OCI-M2 (cell line): ENCODE results near the gene MINDY1.
A peak's percentile ranks its signal among the peaks of the same experiment; 100 is the strongest.

ENCODE experiments used
- DNase-seq: peaks from one replicate; lab custom pipeline; 2025; ENCODE audit not compliant: unreplicated experiment; lab: John Stamatoyannopoulos, UW

MINDY1 gene

DNA sequence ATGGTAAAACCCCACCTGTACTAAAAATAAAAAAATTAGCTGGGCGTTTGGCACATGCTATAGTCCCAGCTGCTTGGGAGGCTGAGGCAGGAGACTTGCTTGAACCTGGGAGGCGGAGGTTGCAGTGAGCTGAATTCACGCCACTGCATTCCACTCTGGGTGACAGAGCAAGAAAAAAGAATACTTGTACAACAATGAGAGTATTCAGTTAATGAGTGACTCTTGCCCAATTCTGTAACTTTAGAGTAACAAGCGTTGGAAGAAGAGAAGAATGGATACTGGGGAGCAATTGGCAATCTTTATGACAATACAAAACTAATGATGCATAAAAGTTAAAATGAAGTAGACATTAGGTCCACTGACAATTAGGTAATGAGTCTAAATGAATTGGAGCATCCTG, 14.1 kb downstream of the MINDY1 start:
- no peak for DNase-seq

DNA sequence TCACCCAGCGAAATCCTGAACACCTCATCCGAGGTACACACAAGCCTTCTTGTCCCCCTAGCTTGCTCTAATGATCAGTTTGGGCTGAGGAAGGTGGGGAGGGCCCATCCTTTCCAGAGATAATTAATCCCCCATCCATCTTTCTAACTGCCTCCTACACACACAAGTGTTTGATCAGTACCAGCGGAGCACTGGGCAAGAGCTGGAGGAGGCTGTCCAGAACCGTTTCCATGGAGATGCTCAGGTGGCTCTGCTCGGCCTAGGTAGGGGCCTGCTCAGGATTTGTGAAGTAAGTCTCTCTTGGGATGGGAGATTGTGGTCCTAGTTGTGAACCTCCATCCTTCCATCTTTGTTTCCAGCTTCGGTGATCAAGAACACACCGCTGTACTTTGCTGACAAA, 18.8 kb downstream of the MINDY1 start:
- no peak for DNase-seq

DNA sequence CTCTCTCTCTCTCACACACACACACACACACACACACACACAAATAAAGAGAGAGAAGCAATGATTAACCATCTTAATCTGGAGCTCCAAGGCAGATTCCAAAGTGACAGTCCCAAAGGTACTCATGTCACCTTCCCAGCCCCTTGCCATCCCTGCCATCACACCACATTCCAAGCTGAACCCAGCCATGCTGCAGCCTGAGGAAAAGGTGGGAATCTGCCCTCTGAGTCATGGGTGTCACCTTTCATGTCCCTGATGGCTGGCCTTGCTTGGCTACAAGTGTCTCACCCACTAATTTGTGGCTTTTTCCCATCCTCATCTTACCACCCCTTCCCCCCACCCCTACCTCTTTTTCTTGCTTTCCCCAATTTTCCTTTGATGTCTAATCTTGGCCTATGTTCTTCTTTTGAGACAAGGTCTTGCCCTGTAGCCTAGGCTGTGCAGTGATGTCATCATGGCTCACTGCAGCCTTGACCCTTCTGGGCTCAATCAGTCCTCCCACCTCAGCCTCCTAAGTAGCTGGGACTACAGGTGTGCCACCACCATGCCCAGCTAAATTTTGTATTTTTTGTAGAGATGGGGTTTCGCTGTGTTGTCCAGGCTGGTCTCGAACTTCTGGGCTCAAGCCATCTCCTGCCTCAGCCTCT, 21.4 kb downstream of the MINDY1 start:
- DNase-seq, result no peak

DNA sequence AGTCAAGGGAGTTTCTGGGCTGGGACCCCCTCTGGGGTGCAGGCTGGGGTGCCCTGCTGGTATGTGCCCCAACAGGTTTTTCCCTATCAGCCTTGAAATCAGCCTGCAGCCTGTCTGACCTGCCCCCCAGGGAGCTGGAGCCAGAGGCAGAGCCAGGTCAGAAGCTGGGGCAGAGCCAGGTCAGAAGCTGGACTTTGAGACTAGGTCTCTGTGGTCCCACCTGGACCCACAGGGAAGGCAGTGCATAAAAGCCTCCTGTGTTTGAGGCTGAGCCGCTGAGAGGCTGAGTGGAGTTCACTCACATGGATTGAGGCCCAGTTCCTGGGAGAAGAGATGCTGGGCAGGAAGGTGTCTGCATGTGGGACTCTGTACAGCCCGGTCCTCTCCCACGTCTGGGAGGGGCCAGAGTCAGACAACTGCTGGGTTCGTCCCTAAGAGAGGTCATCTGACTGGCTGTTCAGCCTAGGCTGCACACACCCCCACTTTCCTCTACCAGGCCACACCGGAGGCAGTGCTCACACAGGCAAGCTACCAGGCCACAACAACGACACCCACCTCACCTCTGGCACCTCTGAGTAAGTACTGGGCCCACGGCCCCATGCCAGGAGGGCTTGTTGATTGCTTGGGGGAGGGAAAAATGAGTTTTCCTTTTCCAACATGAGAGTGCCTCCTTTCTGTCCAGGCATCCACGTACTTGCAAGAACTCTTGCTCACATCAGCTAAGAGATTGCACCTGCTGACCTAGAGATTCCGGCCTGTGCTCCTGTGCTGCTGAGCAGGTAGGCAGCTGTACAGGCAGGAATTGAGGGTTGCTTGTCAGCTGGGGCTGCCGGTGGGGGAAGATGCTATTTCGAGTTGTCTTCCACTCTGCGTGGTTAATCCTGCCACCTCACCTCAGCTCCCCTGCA, 24.6 kb downstream of the MINDY1 start, which contains the start of gene ANXA9:
Gene ANXA9 (plus strand): TSS at position 488 of the 908 bp plus-strand sequence. CDS start 814 bp downstream, outside the sequence.
- DNase-seq, result no peak

DNA sequence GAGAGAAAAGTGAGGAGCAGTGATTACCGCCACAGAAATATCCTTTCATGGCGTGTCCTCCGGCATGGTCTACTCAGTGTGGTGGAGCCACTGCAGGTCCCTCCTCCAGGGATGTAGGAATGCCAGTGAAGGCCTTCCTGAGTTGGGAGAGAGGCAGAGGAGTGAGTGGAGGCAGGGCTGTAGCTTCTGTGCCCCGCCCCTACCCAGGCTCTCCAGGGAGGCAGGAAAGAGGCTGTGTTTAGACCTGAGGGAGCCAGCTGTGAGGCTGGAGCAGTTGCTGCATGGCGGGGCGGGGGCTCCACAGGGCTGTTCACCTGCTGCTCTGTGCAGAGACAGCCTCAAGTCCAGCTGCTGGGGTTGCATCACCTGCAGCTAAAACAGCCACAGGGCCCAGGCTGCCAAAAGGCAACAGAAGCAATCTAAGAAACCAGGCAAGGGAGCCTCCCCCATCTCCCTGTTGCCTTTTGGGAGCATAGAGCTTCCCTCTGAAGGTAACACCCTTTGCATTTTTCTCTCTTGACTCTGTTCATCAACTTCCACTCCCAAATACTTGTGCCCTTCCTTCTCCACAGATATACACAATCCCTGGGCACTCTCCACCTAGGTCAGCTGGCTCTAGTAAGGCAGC, 25.4 kb downstream of the MINDY1 start:
- no peak for DNase-seq

DNA sequence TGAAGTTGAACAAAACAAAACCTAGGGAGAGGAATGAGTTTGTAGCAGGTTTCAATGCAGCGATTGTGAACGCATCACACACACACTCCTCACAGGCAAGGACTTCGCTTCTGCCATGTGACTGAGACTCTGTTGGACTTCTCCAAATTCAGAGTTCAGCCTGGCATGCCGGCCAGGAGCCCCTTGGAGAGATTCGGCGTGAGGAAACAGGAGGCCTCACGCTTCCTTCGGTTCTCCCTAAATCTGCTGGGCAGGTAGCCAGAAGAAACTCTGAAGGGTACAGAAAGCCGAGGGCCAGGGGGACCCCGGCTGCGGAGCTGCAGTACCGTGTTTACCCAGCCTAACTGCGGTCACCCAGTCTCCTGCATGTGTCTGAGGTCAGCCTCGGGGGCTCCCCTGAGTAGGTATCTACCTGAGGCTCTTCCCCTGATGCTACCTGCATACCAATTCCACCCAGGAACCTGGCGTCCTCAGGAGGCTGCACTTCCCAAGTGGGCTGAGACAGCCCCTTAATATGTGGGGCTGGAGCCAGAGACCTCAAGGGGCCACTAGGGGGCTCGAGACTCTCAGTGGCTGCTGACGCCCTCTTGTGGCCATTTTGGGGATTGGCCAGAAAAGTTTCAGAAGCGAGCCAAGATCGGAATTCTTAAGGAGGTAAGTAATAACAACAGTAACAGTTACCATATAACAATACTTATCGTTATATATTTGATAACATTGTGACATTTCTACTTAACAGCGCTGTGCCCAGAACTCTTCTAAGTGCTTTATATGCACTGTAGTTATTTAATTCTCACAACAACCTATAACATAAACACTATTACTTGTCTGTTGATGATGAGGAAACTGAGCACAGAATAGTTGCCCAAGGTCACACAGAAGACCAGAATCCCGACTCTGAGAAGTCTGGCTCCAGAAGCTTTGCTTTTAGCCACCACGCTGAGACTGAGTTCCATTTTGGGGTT, 27.3 kb downstream of the MINDY1 start:
- peak; percentile 59 for DNase-seq

DNA sequence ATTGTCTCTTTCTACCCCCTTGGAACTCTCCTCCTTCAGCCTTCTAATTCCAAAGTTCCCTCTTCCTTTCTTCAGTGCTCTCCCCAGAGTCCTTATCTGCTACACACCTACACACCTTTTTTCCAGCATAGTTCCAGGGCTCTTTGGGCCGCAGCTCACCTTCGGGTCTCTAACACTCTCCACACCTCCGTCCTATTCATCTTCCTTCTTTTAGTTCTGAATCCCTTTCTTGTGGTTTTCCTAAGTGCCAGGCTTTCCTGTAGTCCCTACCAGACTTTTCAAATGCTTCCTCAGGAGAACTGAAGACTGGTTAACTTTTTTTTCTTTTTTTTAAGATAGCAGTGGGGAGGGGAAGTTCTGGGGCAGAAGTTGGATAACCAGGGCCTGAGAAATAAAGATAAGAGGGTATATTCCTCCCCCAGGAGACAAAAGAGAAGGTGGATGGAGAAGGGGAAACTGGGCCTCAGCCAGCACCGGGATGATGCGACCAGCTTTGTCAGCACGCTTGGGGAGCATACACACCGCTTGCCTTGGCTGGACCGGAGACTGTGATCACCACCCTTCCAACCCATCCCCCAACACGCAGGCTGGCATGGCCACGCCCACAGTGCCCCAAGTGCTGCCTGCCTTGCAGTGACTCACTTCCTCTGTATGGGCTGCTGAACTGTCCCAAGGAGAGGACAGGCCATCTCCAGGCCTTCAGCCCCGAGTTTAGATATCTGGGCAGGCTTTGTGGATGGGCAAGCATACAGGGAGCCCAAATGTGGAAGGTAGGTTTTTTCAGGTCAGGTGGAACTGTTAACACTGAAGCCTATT, 29.6 kb downstream of the MINDY1 start:
- DNase-seq, result peak; percentile 86

DNA sequence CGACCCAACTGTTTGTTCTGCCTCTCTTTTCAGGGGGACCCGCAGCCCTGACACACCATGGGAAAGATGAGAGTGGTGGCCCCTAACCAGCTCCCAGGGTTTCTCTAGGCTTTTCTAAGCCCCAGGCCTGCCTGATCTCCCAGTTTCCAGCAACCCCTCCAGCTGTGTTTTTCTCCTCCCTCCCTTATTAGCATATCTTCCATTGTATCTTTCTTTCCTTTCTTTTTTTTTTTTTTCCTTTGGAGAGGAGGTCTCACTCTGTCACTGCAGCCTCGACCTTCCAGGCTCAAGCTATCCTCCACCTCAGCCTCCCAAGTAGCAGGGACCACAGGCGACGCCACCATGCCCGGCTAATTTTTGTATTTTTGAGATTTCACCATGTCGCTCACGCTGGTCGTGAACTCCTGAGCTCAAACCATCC, 30.3 kb downstream of the MINDY1 start:
- DNase-seq, result no peak

DNA sequence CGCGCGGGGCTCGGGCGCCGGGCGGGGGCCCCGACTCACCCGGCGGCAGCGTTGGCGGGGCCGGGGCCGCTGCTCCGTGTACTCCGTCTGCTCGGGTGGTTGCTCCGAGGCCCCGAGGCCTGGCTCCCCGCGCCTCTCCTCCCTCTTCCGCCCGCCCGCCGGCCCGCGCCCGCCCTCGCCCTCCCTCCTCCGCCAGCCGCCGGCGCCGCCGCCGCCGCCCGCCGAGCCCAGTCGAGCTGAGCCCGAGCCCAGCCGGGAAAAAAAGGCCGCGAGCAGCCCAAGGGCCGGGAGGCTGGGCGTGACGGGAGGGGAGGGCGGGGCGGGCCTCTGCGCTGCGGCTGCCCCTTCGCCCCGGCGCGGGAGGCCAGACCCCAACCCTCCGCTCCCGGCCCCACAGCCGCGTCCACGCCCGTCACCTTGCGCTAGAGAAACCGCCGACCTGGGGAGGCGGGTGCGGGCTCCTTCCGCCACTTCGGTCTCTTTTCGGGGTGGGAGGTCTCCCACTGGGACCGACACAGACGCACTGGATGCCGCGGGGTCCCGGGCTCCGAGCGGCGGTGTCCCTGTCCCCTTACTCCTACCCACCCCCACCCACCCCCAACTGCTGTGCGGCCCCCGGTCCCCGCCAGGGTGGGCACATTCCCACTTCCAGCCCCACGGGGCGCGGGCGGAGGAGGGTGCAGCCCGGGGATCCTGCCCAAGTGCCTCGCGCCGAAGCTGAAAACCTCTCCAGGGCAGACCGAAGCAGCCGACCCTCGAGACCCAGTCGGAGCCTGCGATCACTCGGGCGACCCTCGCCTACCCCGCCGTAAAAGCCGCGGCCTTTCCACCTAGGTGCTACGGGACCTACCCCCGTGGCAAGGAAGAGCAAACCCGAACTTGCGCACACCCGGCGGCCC, 31.9 kb downstream of the MINDY1 start, which contains the start of gene CERS2:
Gene CERS2 (minus strand): TSS at position 256 of the 899 bp plus-strand sequence. CDS start 5,745 bp downstream, outside the sequence.
- DNase-seq, result no peak

DNA sequence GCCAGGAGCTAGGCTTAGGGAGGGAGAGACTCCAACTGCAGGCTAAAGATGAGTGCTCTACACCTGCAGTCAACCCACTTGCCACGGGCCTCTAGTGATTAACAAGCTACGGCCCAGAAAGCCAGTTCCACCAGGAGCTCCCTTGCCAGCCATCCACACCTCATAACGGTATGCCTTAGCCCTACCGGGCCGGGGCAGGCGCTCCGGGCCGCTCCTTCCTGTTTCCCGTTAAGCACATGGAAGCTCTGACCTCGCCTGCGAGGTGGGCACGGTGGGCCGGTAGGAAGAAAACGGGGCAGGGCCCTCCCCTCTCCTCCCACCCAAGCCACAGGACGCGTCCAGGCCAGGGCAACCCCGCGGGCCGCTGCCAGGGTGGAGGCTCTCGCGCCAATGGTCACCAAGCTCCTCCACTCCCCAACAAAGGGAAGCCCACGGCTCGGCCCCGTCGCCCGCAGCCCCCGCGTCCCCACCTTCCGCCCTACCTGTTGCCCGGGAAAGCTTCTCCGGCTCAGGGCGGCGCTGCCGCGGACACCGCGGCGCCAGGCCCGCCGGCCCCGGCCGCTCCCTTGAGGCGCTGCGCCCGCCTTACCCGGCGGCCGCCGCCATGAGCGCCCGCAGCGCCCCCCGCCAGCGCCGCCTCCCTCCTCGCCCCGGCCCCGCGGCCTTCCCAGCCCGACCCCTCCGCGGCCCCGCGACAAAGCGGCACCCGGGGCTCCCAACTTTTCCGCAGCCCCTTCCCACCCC, 32.7 kb downstream of the MINDY1 start:
- no peak for DNase-seq

DNA sequence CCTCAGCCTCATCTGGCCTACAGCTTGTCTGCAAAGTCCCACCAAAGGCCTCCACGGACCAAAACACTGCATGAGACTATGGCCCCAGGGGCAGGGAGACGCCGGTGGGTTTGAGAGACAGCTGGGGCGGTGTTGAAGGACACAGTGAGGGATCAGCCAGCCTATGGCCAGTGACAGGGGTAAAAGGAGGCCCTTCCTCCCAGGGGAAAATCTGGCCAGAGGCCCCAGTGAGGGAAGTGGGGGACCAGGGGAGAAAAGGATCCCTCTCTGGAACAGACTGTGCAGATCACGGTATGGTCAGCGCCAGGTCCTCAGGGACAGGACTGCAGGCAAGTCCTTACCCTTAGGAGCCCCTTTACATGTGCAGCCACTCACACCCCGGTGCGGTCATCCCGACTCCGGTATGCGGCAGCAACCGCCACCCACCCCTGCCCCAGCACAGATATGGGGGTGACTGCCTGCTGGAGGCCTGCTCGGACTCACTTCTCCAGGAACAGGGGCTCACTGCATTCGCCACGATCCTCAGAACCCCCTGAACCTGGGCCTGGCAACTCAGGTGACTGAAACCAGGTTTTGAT, 33.4 kb downstream of the MINDY1 start:
- no peak for DNase-seq

DNA sequence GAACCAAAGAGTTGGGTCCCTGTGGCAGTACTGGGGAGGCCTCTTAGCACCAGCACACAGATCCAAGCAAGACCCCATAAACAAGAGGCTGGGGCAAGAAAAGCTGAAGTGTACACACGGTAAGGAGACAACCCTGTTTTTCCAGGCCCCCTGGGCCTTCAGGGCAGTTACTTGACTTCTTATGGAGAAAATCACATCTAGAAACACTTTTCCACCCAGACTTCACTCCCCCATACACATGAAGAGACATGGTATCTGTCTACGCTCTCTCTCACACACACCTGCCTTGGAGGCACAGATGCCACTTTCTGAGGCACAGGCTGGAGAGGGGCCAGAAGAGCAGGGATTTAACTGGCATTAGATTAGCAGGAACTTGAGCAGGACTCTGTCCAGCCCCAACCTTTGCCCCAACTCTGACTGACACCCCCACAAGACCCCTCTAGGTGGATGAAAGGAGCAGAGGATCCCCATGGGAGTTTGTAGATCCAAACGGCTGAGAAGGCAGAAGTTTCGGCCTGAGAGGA, 34.2 kb downstream of the MINDY1 start:
- DNase-seq, result no peak

DNA sequence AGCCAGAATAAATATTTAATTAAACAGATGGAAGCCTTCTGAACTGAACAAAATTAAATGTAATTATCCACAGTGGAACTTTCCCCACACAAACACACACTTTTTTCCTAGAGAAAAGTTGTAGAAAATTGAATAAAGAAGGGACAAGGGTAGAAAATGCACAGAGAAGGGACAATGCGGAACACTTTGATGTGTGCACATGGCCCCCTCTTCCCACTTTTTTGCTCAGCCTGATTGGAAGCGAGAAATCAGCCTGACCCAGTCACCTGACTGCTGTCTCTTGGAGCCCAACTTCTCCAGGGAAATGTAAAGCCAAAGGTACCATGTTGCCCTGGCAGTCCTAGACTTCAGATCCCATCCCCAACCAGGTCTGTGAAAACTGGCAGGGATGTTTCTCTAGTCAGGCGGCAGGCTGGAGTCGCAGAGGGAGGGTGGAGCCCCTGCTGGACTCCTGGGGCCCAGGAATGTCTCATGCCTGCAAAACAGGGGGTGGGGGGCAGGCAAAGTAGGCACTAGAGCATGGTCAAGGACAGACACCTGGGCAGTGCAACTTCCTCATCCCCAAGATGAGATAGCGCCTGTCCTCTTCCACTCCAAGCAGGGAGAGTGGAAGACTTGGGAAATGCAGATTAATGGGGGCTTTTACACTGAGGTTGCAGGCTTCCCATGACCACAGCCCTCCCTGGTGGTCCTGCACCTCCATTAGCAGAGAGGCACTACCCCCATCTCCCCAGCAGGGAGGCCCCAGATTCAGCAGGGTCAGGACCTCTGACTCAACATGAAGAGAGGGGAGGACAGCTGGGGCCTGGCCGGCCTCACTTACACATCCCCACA, 34.9 kb downstream of the MINDY1 start:
- DNase-seq, result no peak

DNA sequence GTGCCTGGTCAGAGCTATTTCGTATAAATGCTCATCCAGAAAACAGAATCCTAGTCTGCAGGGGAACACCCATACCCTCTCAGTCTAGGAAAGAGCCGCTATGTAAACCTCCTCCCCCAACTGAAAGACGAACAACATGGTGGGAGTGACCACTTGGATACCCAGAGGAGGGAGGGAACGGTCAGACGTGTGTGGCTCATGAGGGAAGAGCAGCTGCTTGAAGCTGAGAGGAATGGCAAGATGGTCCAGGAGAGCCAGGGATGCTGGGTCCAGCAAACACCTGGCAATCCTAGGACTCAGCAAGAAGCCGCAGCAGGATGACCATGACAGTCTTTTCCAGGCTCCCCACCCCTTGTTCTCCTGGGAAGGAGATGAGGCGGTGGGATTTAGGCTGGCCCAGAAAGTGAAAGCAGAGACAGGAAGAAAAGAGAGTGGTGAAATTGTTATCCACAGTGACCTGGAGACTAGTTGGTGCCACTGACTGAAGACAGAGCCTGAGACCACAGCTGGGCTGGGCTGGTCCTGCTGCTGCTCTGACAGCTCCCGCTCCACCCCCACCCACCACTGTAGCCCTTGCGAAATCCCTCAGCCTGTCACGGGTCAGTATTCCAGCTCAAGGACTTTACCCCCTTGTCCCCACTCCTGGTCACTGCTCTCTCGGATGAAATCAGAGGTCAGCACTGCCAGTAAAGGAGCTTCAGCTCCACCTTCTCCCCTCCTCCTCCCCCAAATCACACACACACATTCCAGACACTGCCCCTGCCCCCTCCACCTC, 35.7 kb downstream of the MINDY1 start:
- no peak for DNase-seq

DNA sequence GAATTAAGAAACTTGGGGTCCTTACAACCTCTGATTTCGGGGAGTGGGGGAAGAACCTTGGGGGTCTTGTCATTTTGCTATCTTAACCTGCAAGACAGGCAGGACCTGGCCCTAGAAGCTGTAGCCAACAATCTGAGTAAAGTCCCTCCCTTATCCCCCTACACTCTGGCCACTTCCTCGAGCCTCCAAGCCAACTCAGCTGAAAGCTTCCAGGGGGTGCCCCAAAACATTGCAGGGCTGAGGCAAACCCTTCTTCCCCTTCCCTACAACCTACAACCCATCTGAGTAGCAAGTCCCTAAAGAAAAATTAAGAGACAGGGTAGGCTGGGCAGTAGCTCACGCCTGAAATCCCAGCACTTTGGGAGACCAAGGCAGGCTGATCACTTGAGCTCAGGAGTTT, 37.1 kb downstream of the MINDY1 start:
- DNase-seq, result no peak

DNA sequence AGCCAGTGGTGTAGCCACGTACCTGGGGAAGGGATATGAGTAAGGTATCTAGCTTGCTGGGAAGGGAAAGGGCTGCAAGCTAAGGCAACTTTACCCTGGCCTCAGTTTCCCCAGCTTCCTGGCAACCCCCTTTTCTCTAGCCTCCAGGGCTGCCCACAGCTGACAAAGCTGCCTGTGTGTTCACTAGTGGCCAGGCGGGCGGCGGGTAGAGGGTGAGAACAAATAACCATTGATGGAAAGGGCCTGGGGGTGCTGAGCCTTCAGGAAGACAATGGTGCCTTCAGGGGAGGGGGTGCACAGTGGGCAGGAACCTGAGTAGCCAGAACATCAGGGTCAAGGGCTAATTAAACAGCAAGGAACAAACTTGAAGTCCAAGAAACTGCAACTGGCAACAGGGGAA, 38.2 kb downstream of the MINDY1 start:
- no peak for DNase-seq
